Keratinocyte (primary cell): Measurements from ENCODE around the gene QPCT.

ENCODE experiments used
- CTCF ChIP-seq, 3 experiments: IDR thresholded peaks in 1 of 3; conservative IDR thresholded peaks in 1 of 3; optimal IDR thresholded peaks in 1 of 3; 2 replicates in 2 of 3; 3 replicates in 1 of 3; pipeline versions ENCODE3 to v1.5.1; 2011; ENCODE audit warnings: low read length in 3 of 3, mild to moderate bottlenecking in 3 of 3, moderate library complexity in 2 of 3, control low read depth in 1 of 3, inconsistent platforms in 1 of 3; ENCODE audit not compliant: insufficient read depth in 2 of 3; ENCODE audit errors: extremely low read depth in 1 of 3
- EZH2 ChIP-seq: IDR thresholded peaks from one replicate; pipeline ENCODE4 v1.6.1; 2012; ENCODE audit warnings: inconsistent platforms, mild to moderate bottlenecking, low read length, moderate library complexity

- no peak for TF ChIP-seq CTCF (optimal IDR thresholded peaks at IDR 0.05 in 1 of 3, IDR thresholded peaks at IDR 0.05 in 1 of 3, conservative IDR thresholded peaks at IDR 0.05 in 1 of 3; ENCODE audit: extremely low read depth in 1 of 3, insufficient read depth in 2 of 3, low read length in 3 of 3)
- TF ChIP-seq EZH2, result no peak
These were observed 77.3 kb downstream of the QPCT start for GRCh38 chr2:37421686-37422085.
